ENCODE data around the gene TANGO2. TPM values are rescaled to one million over a fixed set of nuclear protein-coding genes. Genes with fewer than 3 reads are reported as not detected.

Gene TANGO2
- total RNA-seq, 1 experiment from 2014 or later = 17.0 TPM

- POLR2A ChIA-PET = no interaction called here
- H3K4me2 ChIP-seq (ENCODE audit: low read length) = peak overlapping the region; percentile 96
- intact Hi-C loops (cut with micrococcal nuclease) = loop anchor here (10.0 kb wide), 1 partner anchor 98 kb away; the partner anchor contains the start of gene DGCR8
- H3K4me3 ChIP-seq (replicated peaks in 1 of 2; ENCODE audit: low read depth in 1 of 2, low read length in 2 of 2) = peak overlapping the region; percentile 68 to 85
- H3K36me3 ChIP-seq (ENCODE audit: control insufficient read depth in 1 of 2, insufficient read depth in 2 of 2, low read length in 2 of 2) = no peaks in the 10 kb centered on the region
- DNase-seq (ENCODE audit: low read depth, low spot score) (no peak), ATAC-seq (peak; percentile 79)
- no peaks in the 10 kb centered on the region for H3K27me3 ChIP-seq (ENCODE audit: insufficient read depth, low read length)
- peaks cover 37 to 45% of the 10 kb centered on the region in 2 experiments for H3K4me1 ChIP-seq (ENCODE audit: control insufficient read depth in 1 of 2, insufficient read depth in 2 of 2, low read length in 2 of 2)
- BruUV-seq (replicated peaks) = no TSS peak
- H3K9me3 ChIP-seq (ENCODE audit: control insufficient read depth in 1 of 2, insufficient read depth in 1 of 2, low read depth in 1 of 2, low read length in 2 of 2) = no peaks in the 10 kb centered on the region
- CTCF ChIA-PET = no interaction called here
- peaks cover 16% of the 10 kb centered on the region for H3K79me2 ChIP-seq (ENCODE audit: insufficient read depth, low read length)
- H3K27ac ChIP-seq (ENCODE audit: low read depth, low read length) = peak overlapping the region; percentile 68
- H3K9me2 ChIP-seq (ENCODE audit: insufficient read depth) = no peaks in the 10 kb centered on the region
- RAD21 ChIA-PET (ENCODE audit: low non-redundant PET in 1 of 2, low total read pairs in 2 of 2, uncharacterized antibody in 2 of 2, unreplicated experiment in 2 of 2) = no interaction called here
- no peak overlapping the region for H2AFZ ChIP-seq (ENCODE audit: low read depth, low read length, poor library complexity, severe bottlenecking)
- no peaks in the 10 kb centered on the region for H4K20me1 ChIP-seq (ENCODE audit: insufficient read depth)
- peak overlapping the region; percentile 79 for H3K9ac ChIP-seq (ENCODE audit: low read length)
- TF ChIP-seq CTCF (IDR thresholded peaks at IDR 0.05 in 2 of 3, conservative IDR thresholded peaks at IDR 0.05 in 1 of 3; ENCODE audit: borderline replicate concordance in 1 of 3, insufficient read depth in 1 of 3, low read depth in 2 of 3, low read length in 2 of 3) (no peak), EZH2phosphoT487 (IDR thresholded peaks at IDR 0.05; ENCODE audit: borderline replicate concordance) (no peak), ZFX (IDR thresholded peaks at IDR 0.05) (peak; percentile 34; the same call in 1 of the 2 replicates), CEBPB (IDR thresholded peaks at IDR 0.05; ENCODE audit: low read depth) (no peak), EGR1 (IDR thresholded peaks at IDR 0.05; ENCODE audit: low read depth) (peak; percentile 75), POLR2AphosphoS5 (IDR thresholded peaks at IDR 0.05; ENCODE audit: low read depth, low read length) (peak; percentile 67), CBX3 (IDR thresholded peaks at IDR 0.05; ENCODE audit: low read depth) (no peak), ZNF274 (IDR thresholded peaks at IDR 0.05; ENCODE audit: low read depth, low read length) (no peak), YY1 (IDR thresholded peaks at IDR 0.05; ENCODE audit: extremely low read depth, insufficient replicate concordance, low read depth, low read length) (peak; percentile 27), SRF (IDR thresholded peaks at IDR 0.05; ENCODE audit: low read depth) (no peak), SIN3A (IDR thresholded peaks at IDR 0.05; ENCODE audit: low read depth) (no peak), ELF1 (IDR thresholded peaks at IDR 0.05; ENCODE audit: borderline replicate concordance, low read depth) (no peak), FOSL1 (IDR thresholded peaks at IDR 0.05; ENCODE audit: low read depth) (no peak), JUND (IDR thresholded peaks at IDR 0.05) (no peak), TCF7L2 (IDR thresholded peaks at IDR 0.05; ENCODE audit: borderline replicate concordance, extremely low read depth, insufficient read depth, insufficient read length) (peak; percentile 32), RAD21 (IDR thresholded peaks at IDR 0.05; ENCODE audit: low read depth) (no peak)
- TF ChIP-seq, protein P1, sequence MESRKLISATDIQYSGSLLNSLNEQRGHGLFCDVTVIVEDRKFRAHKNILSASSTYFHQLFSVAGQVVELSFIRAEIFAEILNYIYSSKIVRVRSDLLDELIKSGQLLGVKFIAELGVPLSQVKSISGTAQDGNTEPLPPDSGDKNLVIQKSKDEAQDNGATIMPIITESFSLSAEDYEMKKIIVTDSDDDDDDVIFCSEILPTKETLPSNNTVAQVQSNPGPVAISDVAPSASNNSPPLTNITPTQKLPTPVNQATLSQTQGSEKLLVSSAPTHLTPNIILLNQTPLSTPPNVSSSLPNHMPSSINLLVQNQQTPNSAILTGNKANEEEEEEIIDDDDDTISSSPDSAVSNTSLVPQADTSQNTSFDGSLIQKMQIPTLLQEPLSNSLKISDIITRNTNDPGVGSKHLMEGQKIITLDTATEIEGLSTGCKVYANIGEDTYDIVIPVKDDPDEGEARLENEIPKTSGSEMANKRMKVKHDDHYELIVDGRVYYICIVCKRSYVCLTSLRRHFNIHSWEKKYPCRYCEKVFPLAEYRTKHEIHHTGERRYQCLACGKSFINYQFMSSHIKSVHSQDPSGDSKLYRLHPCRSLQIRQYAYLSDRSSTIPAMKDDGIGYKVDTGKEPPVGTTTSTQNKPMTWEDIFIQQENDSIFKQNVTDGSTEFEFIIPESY (IDR thresholded peaks at IDR 0.05; ENCODE audit: extremely low read depth, insufficient replicate concordance, low read length) = no peak
- TF ChIP-seq, protein P2, sequence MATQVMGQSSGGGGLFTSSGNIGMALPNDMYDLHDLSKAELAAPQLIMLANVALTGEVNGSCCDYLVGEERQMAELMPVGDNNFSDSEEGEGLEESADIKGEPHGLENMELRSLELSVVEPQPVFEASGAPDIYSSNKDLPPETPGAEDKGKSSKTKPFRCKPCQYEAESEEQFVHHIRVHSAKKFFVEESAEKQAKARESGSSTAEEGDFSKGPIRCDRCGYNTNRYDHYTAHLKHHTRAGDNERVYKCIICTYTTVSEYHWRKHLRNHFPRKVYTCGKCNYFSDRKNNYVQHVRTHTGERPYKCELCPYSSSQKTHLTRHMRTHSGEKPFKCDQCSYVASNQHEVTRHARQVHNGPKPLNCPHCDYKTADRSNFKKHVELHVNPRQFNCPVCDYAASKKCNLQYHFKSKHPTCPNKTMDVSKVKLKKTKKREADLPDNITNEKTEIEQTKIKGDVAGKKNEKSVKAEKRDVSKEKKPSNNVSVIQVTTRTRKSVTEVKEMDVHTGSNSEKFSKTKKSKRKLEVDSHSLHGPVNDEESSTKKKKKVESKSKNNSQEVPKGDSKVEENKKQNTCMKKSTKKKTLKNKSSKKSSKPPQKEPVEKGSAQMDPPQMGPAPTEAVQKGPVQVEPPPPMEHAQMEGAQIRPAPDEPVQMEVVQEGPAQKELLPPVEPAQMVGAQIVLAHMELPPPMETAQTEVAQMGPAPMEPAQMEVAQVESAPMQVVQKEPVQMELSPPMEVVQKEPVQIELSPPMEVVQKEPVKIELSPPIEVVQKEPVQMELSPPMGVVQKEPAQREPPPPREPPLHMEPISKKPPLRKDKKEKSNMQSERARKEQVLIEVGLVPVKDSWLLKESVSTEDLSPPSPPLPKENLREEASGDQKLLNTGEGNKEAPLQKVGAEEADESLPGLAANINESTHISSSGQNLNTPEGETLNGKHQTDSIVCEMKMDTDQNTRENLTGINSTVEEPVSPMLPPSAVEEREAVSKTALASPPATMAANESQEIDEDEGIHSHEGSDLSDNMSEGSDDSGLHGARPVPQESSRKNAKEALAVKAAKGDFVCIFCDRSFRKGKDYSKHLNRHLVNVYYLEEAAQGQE (IDR thresholded peaks at IDR 0.05; ENCODE audit: low read depth) = no peak
- TF ChIP-seq, protein P3, sequence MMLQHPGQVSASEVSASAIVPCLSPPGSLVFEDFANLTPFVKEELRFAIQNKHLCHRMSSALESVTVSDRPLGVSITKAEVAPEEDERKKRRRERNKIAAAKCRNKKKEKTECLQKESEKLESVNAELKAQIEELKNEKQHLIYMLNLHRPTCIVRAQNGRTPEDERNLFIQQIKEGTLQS (IDR thresholded peaks at IDR 0.05) = no peak
Observed at GRCh38 chr22:19986410-19987341, 34.2 kb upstream of the TANGO2 start.

All from HCT116 (cell line).